ENCODE measurements around the gene DUOX1.
"Not testable (repeated sequence)": the region's sequence is repeated elsewhere in the genome, so short reads cannot be mapped to it uniquely, and the experiment has no call there.

Gene DUOX1

GRCh38 chr15:45121706-45122417 is 7.9 kb upstream of the DUOX1 start:
- DNase-seq (ENCODE audit: low spot score): no peak

- no peak for DNase-seq (ENCODE audit: low spot score)
Measured at GRCh38 chr15:45122719-45123118, 7.1 kb upstream of the DUOX1 start.

- DNase-seq (ENCODE audit: low spot score): no peak
Measured at GRCh38 chr15:45123397-45123796, 6.4 kb upstream of the DUOX1 start.

DNA sequence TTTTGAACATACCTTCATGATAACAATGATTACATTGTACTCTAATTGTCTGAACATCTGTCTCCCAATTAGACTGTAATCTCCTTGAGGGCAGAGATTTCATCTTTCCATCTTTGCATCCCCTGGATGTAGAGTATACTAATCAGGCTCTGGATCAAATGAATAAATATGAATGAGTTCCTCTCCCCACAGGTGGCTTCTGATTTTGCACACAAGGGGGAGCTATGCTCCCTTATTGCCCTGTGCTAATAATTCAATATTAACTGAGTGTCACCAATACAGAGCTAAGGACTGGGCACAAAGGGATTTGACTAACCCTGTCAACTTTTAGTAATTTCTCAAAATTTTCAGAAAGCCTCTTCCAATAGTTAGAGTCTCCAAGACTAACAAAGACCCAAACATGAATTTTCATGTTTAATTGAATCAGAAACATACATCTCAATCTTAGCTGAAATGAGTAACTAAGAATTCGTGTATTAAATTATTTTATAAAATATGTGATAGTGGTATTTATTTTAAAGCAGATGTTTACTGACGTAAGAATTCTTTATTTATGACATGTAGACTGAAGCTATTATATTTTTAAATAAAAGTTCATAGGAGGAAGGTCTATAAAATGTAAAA is 3.1 kb upstream of the DUOX1 start:
- peak; percentile 35 for DNase-seq (ENCODE audit: low spot score)

GRCh38 chr15:45128971-45129639 is 689 bp upstream of the DUOX1 start:
- no peak for DNase-seq (ENCODE audit: low spot score)

- DNase-seq (ENCODE audit: low spot score): no peak
Measured at GRCh38 chr15:45130291-45131000, 652 bp downstream of the DUOX1 start.

- DNase-seq (ENCODE audit: low spot score): no peak
Measured at GRCh38 chr15:45131510-45131909, 1.7 kb downstream of the DUOX1 start.

- no peak for DNase-seq (ENCODE audit: low spot score)
Measured at GRCh38 chr15:45132844-45133560, 3.2 kb downstream of the DUOX1 start.

DNA sequence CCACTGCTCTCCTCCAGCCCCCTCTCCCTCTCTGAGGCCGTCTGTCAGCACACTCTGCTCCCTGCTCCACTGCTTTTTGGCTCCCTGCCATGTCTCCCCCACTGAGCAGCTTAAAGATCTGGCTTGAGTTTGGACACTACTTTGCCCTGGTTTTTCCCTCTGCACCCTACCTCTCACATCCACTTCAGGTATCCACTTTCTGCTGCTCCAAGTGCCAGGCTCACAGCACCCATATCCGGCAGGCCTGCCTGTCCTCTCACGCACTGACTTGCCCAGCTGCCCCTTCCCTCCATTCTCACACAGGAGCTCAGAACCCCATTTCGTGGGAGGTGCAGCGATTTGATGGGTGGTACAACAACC is 3.7 kb downstream of the DUOX1 start:
- no peak for DNase-seq (ENCODE audit: low spot score)

DNA sequence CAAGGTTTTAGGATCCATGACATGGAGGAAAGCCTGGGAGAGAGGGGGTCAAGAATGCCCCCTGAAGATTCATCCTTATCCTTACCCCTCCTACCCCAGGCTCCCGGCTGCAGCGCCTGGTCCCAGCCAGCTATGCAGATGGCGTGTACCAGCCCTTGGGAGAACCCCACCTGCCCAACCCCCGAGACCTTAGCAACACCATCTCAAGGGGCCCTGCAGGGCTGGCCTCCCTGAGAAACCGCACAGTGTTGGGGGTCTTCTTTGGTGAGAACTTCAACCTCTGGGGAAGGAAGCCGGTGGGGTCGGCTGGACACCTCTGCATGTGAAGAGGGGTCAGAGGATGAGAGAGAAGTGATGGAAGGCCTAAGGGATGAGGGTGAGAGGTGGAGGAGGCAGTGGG is 4.3 kb downstream of the DUOX1 start:
- DNase-seq (ENCODE audit: low spot score): no peak

DNA sequence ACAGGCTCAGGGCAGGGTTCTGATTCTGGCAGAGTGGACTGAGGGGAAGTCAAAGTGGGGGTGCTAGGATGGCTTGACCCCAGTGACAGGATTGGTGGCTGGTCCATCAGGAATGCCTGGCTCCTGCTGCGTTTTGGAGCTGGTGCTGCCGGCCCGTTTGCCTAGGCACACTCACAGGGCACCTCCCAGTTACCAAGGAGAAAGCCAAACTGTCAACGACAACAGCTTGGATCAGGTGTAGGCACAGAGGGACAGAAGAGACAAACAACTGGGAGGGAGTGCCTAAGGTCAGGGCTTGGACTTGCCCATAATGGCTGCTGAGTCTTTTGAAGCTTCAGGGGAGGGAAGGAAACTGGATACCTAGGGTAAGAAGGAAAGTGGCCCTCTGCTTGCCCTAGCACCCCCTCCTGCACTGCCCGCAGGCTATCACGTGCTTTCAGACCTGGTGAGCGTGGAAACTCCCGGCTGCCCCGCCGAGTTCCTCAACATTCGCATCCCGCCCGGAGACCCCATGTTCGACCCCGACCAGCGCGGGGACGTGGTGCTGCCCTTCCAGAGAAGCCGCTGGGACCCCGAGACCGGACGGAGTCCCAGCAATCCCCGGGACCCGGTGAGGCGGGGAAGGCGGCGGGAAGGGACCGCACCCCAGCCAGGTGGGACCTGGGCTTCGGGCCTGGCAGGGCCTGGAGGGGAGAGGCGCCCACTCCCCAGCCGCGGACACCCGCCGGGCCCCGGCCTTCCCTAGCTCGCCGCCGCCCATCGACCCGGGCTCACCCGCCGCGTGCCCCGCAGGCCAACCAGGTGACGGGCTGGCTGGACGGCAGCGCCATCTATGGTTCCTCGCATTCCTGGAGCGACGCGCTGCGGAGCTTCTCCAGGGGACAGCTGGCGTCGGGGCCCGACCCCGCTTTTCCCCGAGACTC is 5.1 kb downstream of the DUOX1 start:
- no peak for DNase-seq (ENCODE audit: low spot score)

- not testable (repeated sequence) for DNase-seq (ENCODE audit: low spot score)
Measured at GRCh38 chr15:45135705-45136377, 6.0 kb downstream of the DUOX1 start.

- DNase-seq (ENCODE audit: low spot score): no peak
Measured at GRCh38 chr15:45136378-45136764, 6.6 kb downstream of the DUOX1 start.

DNA sequence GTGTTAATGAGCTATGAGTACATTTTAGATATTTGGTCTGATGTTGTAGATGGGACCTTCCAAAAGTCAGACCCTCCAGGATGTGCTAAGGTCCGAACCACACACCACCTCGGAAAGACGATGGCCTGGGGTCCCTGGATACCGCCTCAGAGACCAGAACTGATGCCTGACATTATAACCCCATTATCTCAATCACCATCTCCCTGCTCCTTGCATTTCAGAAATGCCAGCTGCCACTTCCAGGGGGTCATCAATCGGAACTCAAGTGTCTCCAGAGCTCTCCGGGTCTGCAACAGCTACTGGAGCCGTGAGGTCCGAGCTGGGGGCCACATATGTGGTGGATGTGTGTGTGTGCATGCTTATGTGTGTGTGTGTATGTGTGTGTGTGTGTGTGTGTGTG is 7.9 kb downstream of the DUOX1 start:
- no peak for DNase-seq (ENCODE audit: low spot score)

GRCh38 chr15:45138814-45139765 is 9.3 kb downstream of the DUOX1 start:
- DNase-seq (ENCODE audit: low spot score): no peak

DNA sequence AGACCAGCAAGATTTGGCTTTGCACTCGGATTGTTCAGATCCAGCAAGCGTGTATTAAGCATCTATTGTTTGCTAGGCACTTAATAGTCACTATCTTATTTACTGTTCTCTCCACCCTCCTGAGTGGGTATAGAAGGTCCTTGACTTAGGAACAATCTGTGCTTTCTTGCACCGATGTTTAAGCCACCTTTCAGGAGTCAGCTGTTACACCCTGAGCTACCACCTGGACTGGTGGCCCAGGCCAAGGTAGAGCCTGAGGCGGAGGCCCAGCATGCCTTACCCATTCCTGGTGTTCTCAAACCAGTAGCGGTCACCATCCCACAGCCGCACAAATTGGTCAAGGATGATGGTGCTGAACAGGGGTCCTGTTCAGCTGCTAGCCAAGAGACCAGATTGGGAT is 10.0 kb downstream of the DUOX1 start:
- DNase-seq (ENCODE audit: low spot score): no peak

GRCh38 chr15:45140557-45141250 is 10.9 kb downstream of the DUOX1 start:
- no peak for DNase-seq (ENCODE audit: low spot score)

GRCh38 chr15:45141386-45141785 is 11.6 kb downstream of the DUOX1 start:
- no peak for DNase-seq (ENCODE audit: low spot score)

DNA sequence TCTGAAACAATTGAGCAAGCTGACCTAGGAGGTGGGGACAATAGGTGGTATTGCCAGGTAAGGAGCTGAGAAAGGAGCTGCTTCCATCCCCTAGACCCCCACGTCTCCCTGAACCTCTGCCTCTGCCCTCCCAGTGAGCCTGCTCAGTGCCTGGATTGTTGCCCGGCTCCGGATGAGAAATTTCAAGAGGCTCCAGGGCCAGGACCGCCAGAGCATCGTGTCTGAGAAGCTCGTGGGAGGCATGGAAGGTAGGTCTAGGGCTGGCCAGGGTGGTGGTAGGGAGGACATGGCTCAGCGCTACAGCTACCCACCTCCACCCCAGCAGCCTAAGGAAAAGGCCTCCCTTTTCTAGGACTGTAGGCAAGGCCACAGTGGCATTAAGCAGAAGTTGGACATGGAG is 13.3 kb downstream of the DUOX1 start:
- no peak for DNase-seq (ENCODE audit: low spot score)

Measured in hematopoietic multipotent progenitor cell treated with erythropoietin and hydrocortisone succinate and interleukin-3 and kit ligand, for 15 days (in vitro differentiated cells).